ENCODE results near the gene AP1S1. TPM values are rescaled to one million over a fixed set of nuclear protein-coding genes. Genes with fewer than 3 reads are reported as not detected.
"Not testable (repeated sequence)": the region's sequence is repeated elsewhere in the genome, so short reads cannot be mapped to it uniquely, and the experiment has no call there.

AP1S1 gene
- total and polyA plus RNA-seq, 4 donors: 42.7 to 74.7 (median 60.9) TPM

GRCh38 chr7:101200862-101201599, 46.8 kb downstream of the AP1S1 start, which contains the start of gene MOGAT3:
Gene MOGAT3, minus strand, starts transcription at chr7:101201036. Its CDS starts 182 bp downstream, at chr7:101200854.
- H3K9me3 ChIP-seq (ENCODE audit: control insufficient read depth in 4 of 4, insufficient read depth in 3 of 4, low read length in 3 of 4): peaks cover 0 to 2% (median 0%) of the 10 kb centered on the region in 4 donors
- ATAC-seq (ENCODE audit: insufficient read depth, low FRiP score): no peak
- no peak within 1 kb of the TSS for H3K27ac ChIP-seq (ENCODE audit: low read depth in 1 of 2, low read length in 1 of 2)
- H3K9ac ChIP-seq (ENCODE audit: insufficient read depth in 1 of 2, low read length in 2 of 2): no peak within 1 kb of the TSS
- 30% methylated on average over 21 of the region's 21 CpGs for WGBS, 2 donors
- H3K27me3 ChIP-seq (ENCODE audit: control insufficient read depth in 3 of 3, insufficient read depth in 3 of 3, low read length in 2 of 3): peaks cover 3 to 41% (median 21%) of the 10 kb centered on the region in 3 donors
- H3K4me1 ChIP-seq (ENCODE audit: control insufficient read depth in 5 of 5, insufficient read depth in 5 of 5, low read length in 5 of 5): peaks cover 0 to 4% (median 0%) of the 10 kb centered on the region in 5 donors
- TF ChIP-seq CTCF (IDR thresholded peaks at IDR 0.05; ENCODE audit: control extremely low read depth, extremely low read depth): no peak
- no peak within 1 kb of the TSS for H3K4me3 ChIP-seq
- no peak for DNase-seq
- peaks cover 0 to 2% (median under 1%) of the 10 kb centered on the region in 4 donors for H3K36me3 ChIP-seq (ENCODE audit: control insufficient read depth in 4 of 4, insufficient read depth in 4 of 4, low read length in 4 of 4)

GRCh38 chr7:101201695-101202602, 47.7 kb downstream of the AP1S1 start:
- Histone ChIP-seq H3K9me3 (ENCODE audit: control insufficient read depth in 4 of 4, insufficient read depth in 3 of 4, low read length in 3 of 4) (peaks cover 0 to 2% (median 0%) of the 10 kb centered on the region in 4 donors), H3K27me3 (ENCODE audit: control insufficient read depth in 3 of 3, insufficient read depth in 3 of 3, low read length in 2 of 3) (peaks cover 3 to 41% (median 21%) of the 10 kb centered on the region in 3 donors), H3K36me3 (ENCODE audit: control insufficient read depth in 4 of 4, insufficient read depth in 4 of 4, low read length in 4 of 4) (peaks cover 0 to 9% (median 3%) of the 10 kb centered on the region in 4 donors), H3K9ac (ENCODE audit: insufficient read depth in 1 of 2, low read length in 2 of 2) (no peak overlapping the region), H3K4me3 (no peak overlapping the region), H3K4me1 (ENCODE audit: control insufficient read depth in 5 of 5, insufficient read depth in 5 of 5, low read length in 5 of 5) (peaks cover 0 to 4% (median 0%) of the 10 kb centered on the region in 5 donors), H3K27ac (ENCODE audit: low read depth in 1 of 2, low read length in 1 of 2) (no peak overlapping the region)
- WGBS, 2 donors: 10% methylated on average over 58 to 75 of the region's 75 CpGs
- no peak for TF ChIP-seq CTCF (IDR thresholded peaks at IDR 0.05; ENCODE audit: control extremely low read depth, extremely low read depth)
- DNase-seq: no peak
- ATAC-seq (ENCODE audit: insufficient read depth, low FRiP score): no peak

GRCh38 chr7:101202603-101202918, 48.3 kb downstream of the AP1S1 start:
- Histone ChIP-seq H3K36me3 (ENCODE audit: control insufficient read depth in 4 of 4, insufficient read depth in 4 of 4, low read length in 4 of 4) (peaks cover 0 to 14% (median 4%) of the 10 kb centered on the region in 4 donors), H3K27me3 (ENCODE audit: control insufficient read depth in 3 of 3, insufficient read depth in 3 of 3, low read length in 2 of 3) (peaks cover 3 to 41% (median 21%) of the 10 kb centered on the region in 3 donors), H3K4me1 (ENCODE audit: control insufficient read depth in 5 of 5, insufficient read depth in 5 of 5, low read length in 5 of 5) (peaks cover 0 to 4% (median 0%) of the 10 kb centered on the region in 5 donors), H3K4me3 (no peak overlapping the region), H3K9ac (ENCODE audit: insufficient read depth in 1 of 2, low read length in 2 of 2) (no peak overlapping the region), H3K27ac (ENCODE audit: low read depth in 1 of 2, low read length in 1 of 2) (no peak overlapping the region), H3K9me3 (ENCODE audit: control insufficient read depth in 4 of 4, insufficient read depth in 3 of 4, low read length in 3 of 4) (peaks cover 0 to 2% (median 0%) of the 10 kb centered on the region in 4 donors)
- DNase-seq (no peak), ATAC-seq (ENCODE audit: insufficient read depth, low FRiP score) (no peak)
- TF ChIP-seq CTCF (IDR thresholded peaks at IDR 0.05; ENCODE audit: control extremely low read depth, extremely low read depth): no peak
- WGBS, 2 donors: 84 to 86% methylated on average over 5 of the region's 5 CpGs

GRCh38 chr7:101203740-101204738, 49.8 kb downstream of the AP1S1 start:
- H3K27ac ChIP-seq (ENCODE audit: low read depth in 1 of 2, low read length in 1 of 2): not testable (repeated sequence)

More at GRCh38 chr7:101203740-101204738, 49.8 kb downstream of the AP1S1 start:
- H3K4me1 ChIP-seq (ENCODE audit: control insufficient read depth in 5 of 5, insufficient read depth in 5 of 5, low read length in 5 of 5); H3K9ac ChIP-seq (ENCODE audit: insufficient read depth in 1 of 2, low read length in 2 of 2); H3K4me3 ChIP-seq; H3K9me3 ChIP-seq (ENCODE audit: control insufficient read depth in 4 of 4, insufficient read depth in 3 of 4, low read length in 3 of 4); ATAC-seq (ENCODE audit: insufficient read depth, low FRiP score); DNase-seq: not testable (repeated sequence)
- Histone ChIP-seq H3K27me3 (ENCODE audit: control insufficient read depth in 3 of 3, insufficient read depth in 3 of 3, low read length in 2 of 3) (peaks cover 3 to 41% (median 21%) of the 10 kb centered on the region in 3 donors), H3K36me3 (ENCODE audit: control insufficient read depth in 4 of 4, insufficient read depth in 4 of 4, low read length in 4 of 4) (peaks cover 2 to 27% (median 8%) of the 10 kb centered on the region in 4 donors)
- 56 to 57% methylated on average over 22 of the region's 22 CpGs for WGBS, 2 donors

Data from lung (tissue), 12 donors.